Hepatocyte (in vitro differentiated cells): ENCODE measurements around the gene EPHB1. TPM values are rescaled to one million over a fixed set of nuclear protein-coding genes. Genes with fewer than 3 reads are reported as not detected.

Experiments used
- DNase-seq: peaks from one replicate; pipeline ENCODE4 v3.0.0-alpha.2; 2016; ENCODE audit warnings: low spot score
- H2AFZ ChIP-seq: fragments of 200-600 bp; sonication (generic); 2 replicates; pipeline ENCODE4 v1.6.0; 2016; ENCODE audit warnings: antibody characterized with exemption, mild to moderate bottlenecking
- H3K27ac ChIP-seq: fragments of 200-600 bp; sonication (generic); 2 replicates; pipeline ENCODE4 v1.5.1; 2016; ENCODE audit warnings: mild to moderate bottlenecking
- H3K27me3 ChIP-seq: fragments of 200-600 bp; sonication (generic); 2 replicates; pipeline ENCODE4 v1.6.1; 2016
- H3K36me3 ChIP-seq: fragments of 200-600 bp; sonication (generic); replicated peaks from 2 replicates; pipeline ENCODE4 v1.5.1; 2016; ENCODE audit warnings: low read depth; ENCODE audit not compliant: insufficient read depth
- H3K4me1 ChIP-seq: fragments of 200-600 bp; sonication (generic); 2 replicates; pipeline ENCODE4 v1.5.1; 2016; ENCODE audit warnings: mild to moderate bottlenecking, moderate library complexity; ENCODE audit not compliant: insufficient read depth
- H3K4me2 ChIP-seq: fragments of 200-600 bp; sonication (generic); 2 replicates; pipeline ENCODE4 v1.6.0; 2016
- H3K4me3 ChIP-seq: fragments of 200-600 bp; sonication (generic); 2 replicates; pipeline ENCODE4 v1.5.1; 2016; ENCODE audit warnings: mild to moderate bottlenecking
- H3K79me2 ChIP-seq: fragments of 200-600 bp; sonication (generic); 2 replicates; pipeline ENCODE4 v1.6.0; 2017; ENCODE audit warnings: mild to moderate bottlenecking
- H3K9me2 ChIP-seq: fragments of 200-600 bp; sonication (generic); replicated peaks from 2 replicates; pipeline ENCODE4 v1.6.0; 2017; ENCODE audit warnings: mild to moderate bottlenecking; ENCODE audit not compliant: insufficient read depth
- H3K9me3 ChIP-seq: fragments of 200-600 bp; sonication (generic); 2 replicates; pipeline ENCODE4 v1.5.1; 2016; ENCODE audit warnings: low read depth, mild to moderate bottlenecking
- H4K20me1 ChIP-seq: fragments of 200-600 bp; sonication (generic); 2 replicates; pipeline ENCODE4 v1.6.0; 2016; ENCODE audit warnings: mild to moderate bottlenecking; ENCODE audit not compliant: insufficient read depth, poor library complexity, severe bottlenecking
- CTCF ChIP-seq: fragments of 200-600 bp; sonication (generic); IDR thresholded peaks from 2 replicates; pipeline ENCODE4 v1.5.1; 2016; ENCODE audit warnings: antibody characterized with exemption, mild to moderate bottlenecking; ENCODE audit not compliant: poor library complexity
- EZH2 ChIP-seq: fragments of 200-600 bp; sonication (generic); IDR thresholded peaks from 2 replicates; pipeline ENCODE4 v1.6.1; 2016; ENCODE audit warnings: antibody characterized with exemption, mild to moderate bottlenecking, borderline replicate concordance
- EZH2phosphoT487 ChIP-seq: fragments of 200-600 bp; sonication (generic); IDR thresholded peaks from one replicate; pipeline ENCODE4 v1.6.1; 2018; ENCODE audit warnings: antibody characterized with exemption, mild to moderate bottlenecking, low read depth, moderate library complexity; ENCODE audit not compliant: unreplicated experiment, severe bottlenecking
- WGBS: methylation state at CpG from one replicate; pipeline ENCODE4 v1.1.6; 2016; ENCODE audit warnings: low lambda C conversion rate; ENCODE audit errors: missing lambda C conversion rate; 5-methylcytosine and 5-hydroxymethylcytosine counted together
- polyA plus RNA-seq: library from polyadenylated mRNA; unstranded; fragments of >200 nt; fragmentation: Nextera tagmentation; extraction: Ambion mirVana; gene quantifications from 2 replicates; pipeline ENCODE4 v1.2.1, GENCODE V29; 2016
- total RNA-seq: library from RNA; depleted of rRNA; stranded (reverse); fragments of >200 nt; gene quantifications from 2 replicates; pipeline ENCODE4 v1.2.3, GENCODE V29; 2014

The EPHB1 gene
- total and polyA plus RNA-seq, 2 experiments from 2014 or later, result 3.3 to 5.6 TPM

- H3K4me1 ChIP-seq, result no peaks in the 10 kb centered on the region
- no peak overlapping the region for H2AFZ ChIP-seq
- 71% methylated on average over 8 of the region's 8 CpGs for WGBS
- no peaks in the 10 kb centered on the region for H3K9me2 ChIP-seq
- H4K20me1 ChIP-seq, result no peaks in the 10 kb centered on the region
- no peak overlapping the region for H3K4me3 ChIP-seq
- H3K4me2 ChIP-seq, result no peak overlapping the region
- H3K79me2 ChIP-seq, result no peaks in the 10 kb centered on the region
- no peak overlapping the region for H3K27ac ChIP-seq
- TF ChIP-seq CTCF (no peak), EZH2phosphoT487 (no peak), EZH2 (no peak)
- no peaks in the 10 kb centered on the region for H3K27me3 ChIP-seq
- no peaks in the 10 kb centered on the region for H3K9me3 ChIP-seq
- DNase-seq, result no peak
- H3K36me3 ChIP-seq, result no peaks in the 10 kb centered on the region
Observed at GRCh38 chr3:134761213-134761612, 33.8 kb upstream of the EPHB1 start.

- H2AFZ ChIP-seq, result no peak overlapping the region
- H3K27me3 ChIP-seq, result no peaks in the 10 kb centered on the region
- H3K79me2 ChIP-seq, result no peaks in the 10 kb centered on the region
- H3K4me2 ChIP-seq, result no peak overlapping the region
- H3K36me3 ChIP-seq, result no peaks in the 10 kb centered on the region
- H4K20me1 ChIP-seq, result no peaks in the 10 kb centered on the region
- no peaks in the 10 kb centered on the region for H3K4me1 ChIP-seq
- 94% methylated on average over 4 of the region's 4 CpGs for WGBS
- TF ChIP-seq CTCF, result no peak
- TF ChIP-seq EZH2phosphoT487, result no peak
- no peak for TF ChIP-seq EZH2
- no peak overlapping the region for H3K4me3 ChIP-seq
- no peak overlapping the region for H3K27ac ChIP-seq
- no peaks in the 10 kb centered on the region for H3K9me2 ChIP-seq
- no peak for DNase-seq
- H3K9me3 ChIP-seq, result no peaks in the 10 kb centered on the region
Observed at GRCh38 chr3:134762016-134762415, 33.0 kb upstream of the EPHB1 start.

GRCh38 chr3:134765468-134765867 lies 29.6 kb upstream of the EPHB1 start:
- no peaks in the 10 kb centered on the region for H3K36me3 ChIP-seq
- TF ChIP-seq CTCF (no peak), EZH2 (no peak), EZH2phosphoT487 (no peak)
- no peak overlapping the region for H2AFZ ChIP-seq
- H3K9me3 ChIP-seq, result no peaks in the 10 kb centered on the region
- H3K4me1 ChIP-seq, result peaks cover 3% of the 10 kb centered on the region
- no peaks in the 10 kb centered on the region for H4K20me1 ChIP-seq
- no peaks in the 10 kb centered on the region for H3K27me3 ChIP-seq
- H3K79me2 ChIP-seq, result no peaks in the 10 kb centered on the region
- no peak overlapping the region for H3K4me3 ChIP-seq
- 88% methylated on average over 2 of the region's 2 CpGs for WGBS
- no peak overlapping the region for H3K4me2 ChIP-seq
- H3K9me2 ChIP-seq, result no peaks in the 10 kb centered on the region
- no peak for DNase-seq
- H3K27ac ChIP-seq, result no peak overlapping the region

- H4K20me1 ChIP-seq, result no peaks in the 10 kb centered on the region
- WGBS, result 85% methylated on average over 1 of the region's 1 CpG
- no peak for DNase-seq
- H3K79me2 ChIP-seq, result no peaks in the 10 kb centered on the region
- H3K9me2 ChIP-seq, result no peaks in the 10 kb centered on the region
- H3K27ac ChIP-seq, result no peak overlapping the region
- H3K27me3 ChIP-seq, result no peaks in the 10 kb centered on the region
- no peaks in the 10 kb centered on the region for H3K9me3 ChIP-seq
- no peak overlapping the region for H3K4me2 ChIP-seq
- H3K36me3 ChIP-seq, result no peaks in the 10 kb centered on the region
- no peak overlapping the region for H2AFZ ChIP-seq
- H3K4me1 ChIP-seq, result peaks cover 3% of the 10 kb centered on the region
- no peak overlapping the region for H3K4me3 ChIP-seq
- no peak for TF ChIP-seq CTCF
- no peak for TF ChIP-seq EZH2phosphoT487
- no peak for TF ChIP-seq EZH2
Observed at GRCh38 chr3:134766290-134766689, 28.8 kb upstream of the EPHB1 start.
